Stimulated activated naive CD4-positive, alpha-beta T cell treated with Interleukin-2 at 50 U/mL for 16 hours (primary cell): ENCODE results near the gene TXNIP.

Source experiments
- DNase-seq: peaks from one replicate; lab custom pipeline; 2025; lab: John Stamatoyannopoulos, UW

Gene TXNIP

GRCh38 chr1:145962157-145963102 is 33.9 kb downstream of the TXNIP start:
- DNase-seq, result peak; percentile 62

GRCh38 chr1:145961425-145962156 is 34.8 kb downstream of the TXNIP start:
- DNase-seq, result peak; percentile 52

GRCh38 chr1:145961109-145961424 is 35.3 kb downstream of the TXNIP start:
- no peak for DNase-seq

GRCh38 chr1:145960468-145961108 is 35.8 kb downstream of the TXNIP start:
- peak; percentile 40 for DNase-seq

GRCh38 chr1:145959957-145960467 is 36.4 kb downstream of the TXNIP start:
- no peak for DNase-seq

GRCh38 chr1:145959333-145959732 is 37.0 kb downstream of the TXNIP start:
- DNase-seq, result no peak

GRCh38 chr1:145958734-145959133 is 37.6 kb downstream of the TXNIP start:
- no peak for DNase-seq

GRCh38 chr1:145957443-145958319 is 38.7 kb downstream of the TXNIP start, which contains the start of gene LIX1L:
TSS of gene LIX1L (minus strand) at chr1:145958017. CDS start at chr1:145957927, 90 bp downstream.
- DNase-seq, result peak; percentile 95

- no peak for DNase-seq
Observed at GRCh38 chr1:145956781-145957442, 39.5 kb downstream of the TXNIP start.

GRCh38 chr1:145956361-145956760 is 40.0 kb downstream of the TXNIP start:
- DNase-seq, result no peak

GRCh38 chr1:145955436-145955835 is 40.9 kb downstream of the TXNIP start:
- DNase-seq, result no peak

GRCh38 chr1:145953861-145954260 is 42.5 kb downstream of the TXNIP start:
- DNase-seq, result no peak

- DNase-seq, result no peak
Observed at GRCh38 chr1:145952903-145953302, 43.5 kb downstream of the TXNIP start.

- no peak for DNase-seq
Observed at GRCh38 chr1:145951526-145951925, 44.9 kb downstream of the TXNIP start.

GRCh38 chr1:145949219-145949618 is 47.2 kb downstream of the TXNIP start:
- DNase-seq, result no peak

GRCh38 chr1:145947551-145947950 is 48.8 kb downstream of the TXNIP start:
- DNase-seq, result no peak

GRCh38 chr1:145946477-145946986 is 49.8 kb downstream of the TXNIP start:
- no peak for DNase-seq

- no peak for DNase-seq
Observed at GRCh38 chr1:145944532-145944931, 51.8 kb downstream of the TXNIP start.

- DNase-seq, result no peak
Observed at GRCh38 chr1:145942871-145943270, 53.5 kb downstream of the TXNIP start.
